ENCODE measurements around the gene SALL3.

SALL3 gene

GRCh38 chr18:78981394-78981831, 1.8 kb downstream of the SALL3 start:
- FAIRE-seq: no peak

DNA sequence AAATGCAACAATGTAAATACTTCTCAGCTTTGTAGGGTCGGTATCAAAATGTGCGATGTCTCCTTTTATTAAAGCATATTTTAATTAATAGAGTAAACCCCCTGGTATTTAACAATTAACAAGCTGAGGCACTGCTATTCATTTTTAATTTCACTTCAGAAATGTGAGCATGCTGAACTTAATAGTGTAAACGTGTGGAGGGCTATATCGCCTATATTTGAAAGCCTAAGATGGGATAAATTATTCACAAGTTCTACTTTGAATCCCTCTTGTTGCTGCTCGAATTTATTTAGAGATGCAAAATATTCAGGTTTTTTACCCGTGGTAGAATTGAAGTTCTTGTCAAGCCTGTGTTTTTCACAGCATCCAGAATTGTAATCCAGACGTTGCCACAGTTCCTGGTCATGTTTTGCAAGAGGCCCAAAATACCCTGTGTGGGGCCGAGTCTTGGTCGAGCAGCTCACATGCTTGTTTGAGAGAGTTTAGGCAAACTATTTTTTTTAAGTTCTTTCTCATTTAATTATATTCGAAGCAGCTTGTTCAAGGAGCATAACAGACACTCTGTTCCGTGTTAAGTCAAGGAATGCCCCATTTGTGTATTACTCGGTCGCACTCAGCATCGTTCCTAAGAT, 2.5 kb downstream of the SALL3 start:
- FAIRE-seq: no peak

GRCh38 chr18:78983512-78983911, 3.9 kb downstream of the SALL3 start:
- FAIRE-seq: no peak

- no peak for FAIRE-seq
Observed at GRCh38 chr18:78984941-78985784, 5.5 kb downstream of the SALL3 start.

DNA sequence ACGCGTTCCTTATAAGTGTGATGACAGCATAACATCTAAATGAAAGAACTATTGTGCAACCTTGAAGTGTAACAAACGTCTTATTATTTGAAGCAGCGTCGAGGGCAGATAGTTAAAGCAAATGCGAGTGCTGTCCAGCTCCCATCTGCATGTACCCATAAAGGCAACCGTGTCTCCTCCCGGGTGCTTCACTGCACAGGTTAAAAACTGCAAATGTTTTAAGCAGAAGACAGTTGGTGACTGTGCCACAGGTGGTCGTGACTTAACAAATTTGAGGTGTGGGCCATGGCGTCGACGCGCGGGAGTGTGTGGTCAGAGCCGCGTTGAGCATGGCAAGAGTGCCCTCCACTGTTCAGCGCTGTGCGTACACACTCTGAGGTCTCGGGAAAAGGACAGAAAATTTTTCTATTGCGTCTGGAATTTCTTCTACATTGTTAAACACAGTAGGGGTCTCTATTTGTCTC, 6.4 kb downstream of the SALL3 start:
- no peak for FAIRE-seq

- FAIRE-seq: no peak
Observed at GRCh38 chr18:78991446-78991845, 11.8 kb downstream of the SALL3 start.

DNA sequence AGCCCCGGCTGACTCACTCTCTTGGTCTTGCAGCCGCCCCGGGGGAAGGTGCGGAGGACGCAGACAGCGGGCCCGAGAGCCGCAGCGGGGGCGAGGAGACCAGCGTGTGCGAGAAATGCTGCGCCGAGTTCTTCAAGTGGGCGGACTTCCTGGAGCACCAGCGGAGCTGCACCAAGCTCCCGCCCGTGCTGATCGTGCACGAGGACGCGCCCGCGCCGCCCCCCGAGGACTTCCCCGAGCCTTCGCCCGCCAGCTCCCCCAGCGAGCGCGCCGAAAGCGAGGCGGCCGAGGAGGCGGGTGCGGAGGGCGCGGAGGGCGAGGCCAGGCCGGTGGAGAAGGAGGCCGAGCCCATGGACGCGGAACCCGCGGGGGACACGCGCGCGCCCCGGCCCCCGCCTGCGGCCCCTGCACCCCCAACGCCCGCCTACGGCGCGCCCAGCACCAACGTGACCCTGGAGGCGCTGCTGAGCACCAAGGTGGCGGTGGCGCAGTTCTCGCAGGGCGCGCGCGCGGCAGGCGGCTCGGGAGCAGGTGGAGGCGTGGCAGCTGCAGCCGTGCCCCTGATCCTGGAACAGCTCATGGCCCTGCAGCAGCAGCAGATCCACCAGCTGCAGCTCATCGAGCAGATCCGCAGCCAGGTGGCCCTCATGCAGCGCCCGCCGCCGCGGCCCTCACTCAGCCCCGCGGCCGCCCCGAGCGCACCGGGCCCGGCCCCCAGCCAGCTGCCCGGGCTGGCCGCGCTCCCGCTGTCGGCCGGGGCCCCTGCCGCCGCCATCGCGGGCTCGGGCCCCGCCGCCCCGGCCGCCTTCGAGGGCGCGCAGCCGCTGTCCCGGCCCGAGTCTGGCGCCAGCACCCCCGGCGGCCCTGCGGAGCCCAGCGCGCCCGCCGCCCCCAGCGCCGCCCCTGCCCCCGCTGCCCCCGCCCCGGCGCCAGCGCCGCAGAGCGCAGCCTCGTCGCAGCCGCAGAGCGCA, 12.7 kb downstream of the SALL3 start:
- no peak for FAIRE-seq

GRCh38 chr18:78993014-78993926, 13.7 kb downstream of the SALL3 start:
- FAIRE-seq: no peak

DNA sequence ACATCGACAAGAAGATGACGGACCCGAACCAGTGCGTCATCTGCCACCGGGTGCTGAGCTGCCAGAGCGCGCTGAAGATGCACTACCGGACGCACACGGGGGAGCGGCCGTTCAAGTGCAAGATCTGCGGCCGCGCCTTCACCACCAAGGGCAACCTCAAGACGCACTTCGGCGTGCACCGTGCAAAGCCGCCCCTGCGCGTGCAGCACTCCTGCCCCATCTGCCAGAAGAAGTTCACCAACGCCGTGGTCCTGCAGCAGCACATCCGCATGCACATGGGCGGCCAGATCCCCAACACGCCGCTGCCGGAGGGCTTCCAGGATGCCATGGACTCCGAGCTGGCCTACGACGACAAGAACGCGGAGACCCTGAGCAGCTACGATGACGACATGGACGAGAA, 14.4 kb downstream of the SALL3 start:
- FAIRE-seq: no peak

GRCh38 chr18:78994531-78994930, 14.9 kb downstream of the SALL3 start:
- FAIRE-seq: no peak

- no peak for FAIRE-seq
Observed at GRCh38 chr18:78994977-78995582, 15.5 kb downstream of the SALL3 start.

DNA sequence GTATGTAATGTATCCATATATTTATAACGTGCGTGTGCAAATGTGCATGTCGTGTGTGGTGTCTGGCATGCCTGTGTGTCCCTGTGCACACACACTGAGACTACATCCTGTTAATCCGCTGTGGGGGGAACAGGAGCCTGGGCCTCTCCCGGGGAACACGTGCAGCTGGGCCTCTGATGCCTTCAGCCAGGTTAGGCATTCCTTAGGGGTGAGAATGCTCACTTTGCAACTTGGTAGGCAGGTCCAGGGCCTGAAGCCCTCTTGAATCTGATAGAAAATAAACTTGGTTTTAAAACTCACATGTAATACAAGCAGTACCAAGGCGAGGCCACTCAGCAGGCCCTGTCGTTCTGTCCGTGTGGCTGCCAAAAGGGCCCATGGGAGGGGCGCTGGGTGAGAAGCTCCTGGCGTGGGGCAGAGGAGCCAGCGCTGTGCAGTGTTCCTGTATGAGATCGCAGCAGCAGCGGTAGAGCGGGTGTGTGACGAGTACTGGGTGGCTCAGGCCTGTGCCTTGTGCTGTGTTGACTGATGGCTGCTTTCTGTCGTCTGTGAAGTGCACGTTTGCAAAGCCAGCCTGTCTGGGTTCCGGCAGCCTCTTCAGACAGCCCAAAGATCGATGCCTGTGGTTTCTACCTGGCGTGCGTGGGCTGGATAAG, 16.2 kb downstream of the SALL3 start:
- FAIRE-seq: no peak

- FAIRE-seq: no peak
Observed at GRCh38 chr18:78996741-78997490, 17.3 kb downstream of the SALL3 start.

- no peak for FAIRE-seq
Observed at GRCh38 chr18:78998371-78999071, 18.9 kb downstream of the SALL3 start.

DNA sequence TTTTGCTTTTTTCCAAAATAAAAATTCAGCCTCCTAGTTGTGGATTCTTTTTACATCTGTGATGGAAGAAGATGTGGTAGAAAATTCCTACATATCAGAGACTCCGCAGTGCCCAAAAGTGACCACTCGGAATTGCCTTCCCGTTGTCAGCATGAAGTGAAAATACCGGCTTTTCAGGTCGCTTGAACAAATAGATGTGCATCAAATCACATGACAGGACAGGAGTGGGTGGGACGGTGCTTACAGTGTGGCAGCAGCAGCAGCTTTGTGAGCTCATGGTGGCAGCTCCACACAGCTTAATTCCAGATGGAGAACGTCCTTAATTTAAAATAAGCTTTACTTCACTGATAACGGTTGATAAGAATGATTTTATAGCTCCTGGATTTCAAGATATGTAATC, 20.3 kb downstream of the SALL3 start:
- FAIRE-seq: no peak

DNA sequence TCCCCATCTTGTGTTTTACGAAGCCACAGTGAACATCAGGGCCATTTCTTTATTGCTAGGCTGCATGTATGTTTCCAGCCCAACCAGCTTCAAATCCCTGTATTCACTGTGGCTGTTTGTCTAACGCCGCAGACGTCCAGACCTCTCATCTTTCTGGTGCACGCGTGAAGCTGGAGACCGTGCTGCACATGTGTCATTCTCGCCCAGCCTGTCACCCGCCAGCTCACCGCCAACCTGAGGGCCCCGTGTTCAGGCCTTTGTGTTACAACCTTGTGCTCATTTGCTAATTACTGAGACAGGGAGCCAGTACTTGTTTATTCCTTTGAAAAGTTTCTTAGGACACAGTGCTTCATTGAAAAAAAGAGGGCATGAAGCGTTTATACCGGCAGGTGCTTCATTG, 21.4 kb downstream of the SALL3 start:
- FAIRE-seq: no peak

DNA sequence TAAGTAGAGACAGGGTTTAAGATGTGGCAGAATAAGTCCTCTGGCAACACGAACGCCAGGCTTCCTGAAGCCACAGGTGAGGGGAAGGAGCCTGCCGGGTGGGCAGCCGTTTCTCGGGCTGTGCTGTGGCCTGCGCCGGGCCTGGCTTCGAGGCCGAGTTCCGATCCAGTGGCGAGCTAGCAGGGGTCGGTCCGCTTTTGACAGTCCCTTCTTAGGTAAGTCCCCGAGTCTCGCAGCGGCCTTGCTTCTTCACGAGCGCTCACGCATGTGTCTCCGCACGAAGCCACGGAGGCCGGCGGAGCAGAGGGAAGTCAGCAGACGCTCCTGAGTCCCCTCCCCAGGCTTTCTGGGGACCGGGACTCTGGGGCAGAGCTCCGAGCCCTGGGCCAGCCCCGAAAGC, 26.0 kb downstream of the SALL3 start:
- no peak for FAIRE-seq

- no peak for FAIRE-seq
Observed at GRCh38 chr18:79006106-79006795, 26.6 kb downstream of the SALL3 start.

DNA sequence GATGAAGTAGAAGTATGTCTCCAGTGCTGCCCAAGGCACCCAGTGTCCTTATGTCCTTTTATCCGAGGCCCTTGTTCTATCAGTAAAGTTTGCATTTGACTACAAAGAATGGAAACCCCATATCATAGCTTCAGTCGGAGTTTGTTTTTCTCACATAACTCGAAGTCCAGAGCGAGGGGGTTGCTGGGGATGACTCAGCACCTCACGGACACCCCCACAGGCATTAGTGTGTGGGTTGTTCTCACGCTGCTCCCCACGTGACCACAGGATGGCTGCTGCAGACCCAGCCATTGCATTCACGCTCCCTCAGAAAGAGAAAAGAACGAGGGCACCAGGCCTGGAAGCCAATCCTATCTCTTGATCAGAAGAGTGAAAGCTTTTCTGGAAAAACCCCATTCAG, 27.8 kb downstream of the SALL3 start:
- FAIRE-seq: no peak

Measured in A204.1 (cell line).